Caki2 (cell line): ENCODE measurements around the gene ITGAD. TPM values are rescaled to one million over a fixed set of nuclear protein-coding genes. Genes with fewer than 3 reads are reported as not detected.

Experiments
- DNase-seq: peaks from one replicate; pipeline ENCODE4 v3.0.0-alpha.2; 2015; ENCODE audit warnings: low read depth
- in situ Hi-C: cut with HindIII; loops from 2 replicates; pipeline ENCODE4 v1.10.0; 2016; ENCODE audit warnings: low sequenced_read_pairs, low pct_unique_long_range_greater_than_20kb, mixed read lengths
- total RNA-seq: library from RNA; depleted of rRNA; stranded (reverse); fragments of >200 nt; shearing (Covaris generic); gene quantifications from 2 replicates; pipeline ENCODE4 v1.2.3, GENCODE V29; 2014; ENCODE audit warnings: low replicate concordance

The ITGAD gene
- total RNA-seq, 1 experiment from 2014 or later: not detected

DNA sequence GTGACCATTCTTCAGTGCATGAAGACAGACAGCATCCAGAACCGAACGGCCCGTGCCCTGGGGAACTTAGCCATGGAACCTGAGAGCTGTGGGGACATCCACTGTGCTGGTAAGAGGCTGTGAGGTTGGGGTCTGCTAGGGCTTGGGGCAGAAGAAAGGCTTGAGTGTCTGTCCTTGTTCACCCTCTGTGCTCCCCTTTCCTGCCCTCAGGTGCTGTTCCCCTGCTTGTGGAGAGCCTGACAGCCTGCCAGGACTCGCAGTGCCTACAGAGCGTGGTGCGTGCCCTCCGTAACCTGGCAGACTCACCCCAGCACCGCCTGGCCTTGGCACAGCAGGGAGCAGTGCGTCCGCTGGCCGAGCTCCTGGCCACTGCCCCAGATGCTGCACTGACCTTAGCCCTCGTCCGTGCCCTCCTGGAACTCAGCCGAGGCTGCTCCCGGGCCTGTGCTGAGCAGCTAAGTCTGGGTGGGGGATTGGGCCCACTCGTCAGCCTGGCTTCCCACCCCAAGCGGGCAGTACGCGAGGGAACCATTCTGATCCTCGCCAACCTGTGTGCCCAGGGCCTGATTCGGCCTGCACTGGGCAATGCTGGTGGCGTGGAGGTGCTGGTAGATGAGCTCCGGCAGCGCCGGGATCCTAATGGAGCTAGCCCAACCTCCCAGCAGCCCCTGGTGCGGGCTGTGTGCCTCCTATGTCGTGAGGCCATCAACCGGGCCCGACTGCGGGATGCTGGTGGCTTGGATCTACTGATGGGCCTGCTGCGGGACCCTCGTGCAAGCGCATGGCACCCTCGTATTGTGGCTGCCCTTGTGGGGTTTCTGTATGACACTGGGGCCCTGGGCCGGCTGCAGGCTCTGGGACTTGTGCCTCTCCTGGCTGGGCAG is 69.0 kb downstream of the ITGAD start:
- DNase-seq: no peak
- in situ Hi-C loops: no loop called here

GRCh38 chr16:31464348-31464769 is 71.2 kb downstream of the ITGAD start:
- no peak for DNase-seq
- in situ Hi-C loops: no loop called here

DNA sequence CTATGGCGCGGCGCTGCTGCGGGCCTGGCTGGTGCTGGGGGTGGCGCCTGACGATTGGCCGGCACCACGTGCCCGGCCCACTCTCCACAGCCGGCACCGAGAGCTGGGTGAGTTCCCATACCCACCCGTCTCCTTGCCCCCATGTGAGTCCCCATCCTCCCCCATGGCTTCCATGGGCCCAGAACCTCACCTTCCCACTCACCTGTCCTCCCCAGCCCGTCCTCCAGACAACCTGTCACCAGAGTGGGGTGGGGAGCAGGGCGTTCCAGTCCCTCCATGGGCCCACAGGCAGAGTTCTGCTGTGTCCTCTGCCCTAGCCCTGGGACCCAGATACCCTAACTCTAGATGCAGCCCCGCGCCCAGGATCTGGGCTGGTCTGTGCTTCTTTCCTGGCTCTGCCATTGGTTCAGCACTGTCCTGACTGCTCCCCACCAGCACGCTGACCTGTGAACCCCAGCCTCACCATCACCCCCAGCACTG is 71.7 kb downstream of the ITGAD start:
- in situ Hi-C loops: no loop called here

DNA sequence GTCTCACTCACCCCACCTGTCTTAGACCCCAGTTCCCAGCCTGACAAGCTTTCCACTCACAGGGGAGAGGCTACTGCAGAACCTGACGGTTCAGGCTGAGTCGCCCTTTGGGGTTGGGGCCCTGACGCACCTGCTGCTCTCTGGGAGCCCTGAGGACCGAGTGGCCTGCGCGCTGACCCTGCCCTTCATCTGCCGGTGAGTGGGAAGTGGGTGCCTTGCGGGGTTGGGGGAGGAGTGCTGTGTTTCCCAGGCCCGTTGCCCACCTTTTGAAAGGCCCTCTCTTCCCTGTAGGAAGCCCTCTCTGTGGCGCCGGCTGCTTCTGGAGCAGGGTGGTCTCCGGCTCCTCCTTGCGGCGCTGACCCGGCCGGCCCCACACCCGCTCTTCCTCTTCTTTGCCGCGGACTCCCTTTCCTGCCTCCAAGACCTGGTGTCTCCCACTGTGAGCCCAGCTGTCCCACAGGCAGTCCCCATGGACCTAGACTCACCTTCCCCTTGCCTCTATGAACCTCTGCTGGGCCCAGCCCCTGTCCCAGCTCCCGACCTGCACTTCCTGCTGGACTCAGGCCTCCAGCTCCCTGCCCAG is 72.7 kb downstream of the ITGAD start:
- DNase-seq: no peak
- in situ Hi-C loops: no loop called here

More for the DNA sequence above, 71.7 kb downstream of the ITGAD start:
- no peak for DNase-seq

DNA sequence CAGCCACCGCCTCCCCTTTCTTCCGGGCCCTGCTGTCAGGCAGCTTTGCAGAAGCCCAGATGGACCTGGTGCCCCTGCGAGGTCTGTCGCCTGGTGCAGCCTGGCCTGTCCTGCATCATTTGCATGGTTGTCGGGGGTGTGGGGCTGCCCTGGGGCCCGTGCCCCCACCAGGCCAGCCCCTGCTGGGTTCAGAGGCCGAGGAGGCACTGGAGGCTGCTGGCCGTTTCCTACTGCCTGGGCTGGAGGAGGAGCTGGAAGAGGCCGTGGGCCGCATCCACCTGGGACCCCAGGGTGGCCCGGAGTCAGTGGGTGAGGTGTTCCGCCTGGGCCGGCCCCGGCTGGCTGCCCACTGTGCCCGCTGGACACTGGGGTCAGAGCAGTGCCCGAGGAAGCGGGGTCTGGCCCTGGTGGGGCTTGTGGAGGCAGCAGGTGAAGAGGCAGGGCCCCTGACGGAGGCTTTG is 73.3 kb downstream of the ITGAD start:
- DNase-seq: no peak
- in situ Hi-C loops: no loop called here

DNA sequence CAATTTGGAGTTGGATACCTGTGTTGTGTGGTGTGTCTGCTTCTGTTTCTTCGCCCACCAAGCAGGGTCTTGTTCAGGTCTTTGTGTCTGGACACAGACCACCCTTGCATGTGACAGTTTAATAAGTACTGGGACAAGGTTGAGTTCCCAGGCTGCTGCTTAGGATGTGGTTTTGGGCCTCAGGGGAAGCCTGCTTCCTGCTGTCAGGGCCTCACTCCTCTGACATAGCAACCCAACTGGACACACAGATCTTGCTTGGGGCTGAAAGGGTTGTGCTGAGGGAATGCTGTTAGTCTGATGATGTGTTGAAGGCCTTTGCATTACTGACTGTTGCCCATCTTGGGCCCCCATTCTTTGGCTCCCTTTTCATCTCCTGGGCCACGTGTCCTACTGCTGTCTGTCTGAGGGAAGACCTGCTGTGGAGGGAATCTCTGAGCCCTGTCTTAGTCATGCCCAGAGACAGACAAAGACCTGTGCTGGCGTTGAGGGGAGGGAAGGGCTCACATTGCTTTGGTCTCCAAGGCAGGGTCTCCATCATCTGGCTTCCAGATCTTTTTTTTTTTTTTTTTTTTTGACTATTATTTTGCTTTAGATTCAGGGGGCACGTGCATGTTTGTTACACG is 74.1 kb downstream of the ITGAD start:
- in situ Hi-C loops: no loop called here
- no peak for DNase-seq

DNA sequence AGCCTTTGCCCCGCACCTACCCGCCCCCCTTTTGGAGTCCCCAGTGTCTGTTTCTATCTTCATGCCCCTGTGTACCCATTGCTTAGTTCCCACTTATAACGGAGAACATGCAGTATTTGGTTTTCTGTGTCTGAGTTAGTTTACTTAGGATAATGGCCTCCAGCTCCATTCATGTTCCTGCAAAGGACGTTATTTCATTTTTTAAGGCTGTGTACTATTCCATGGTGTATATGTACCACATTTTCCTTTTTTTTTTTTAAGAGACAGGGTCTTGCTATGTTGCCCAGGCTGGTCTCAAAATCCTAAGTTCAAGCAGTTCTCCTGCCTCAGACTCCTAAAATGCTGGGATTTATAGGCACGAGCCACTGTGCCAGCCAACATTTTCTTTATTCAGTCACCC is 74.7 kb downstream of the ITGAD start:
- in situ Hi-C loops: no loop called here
- DNase-seq: no peak

DNA sequence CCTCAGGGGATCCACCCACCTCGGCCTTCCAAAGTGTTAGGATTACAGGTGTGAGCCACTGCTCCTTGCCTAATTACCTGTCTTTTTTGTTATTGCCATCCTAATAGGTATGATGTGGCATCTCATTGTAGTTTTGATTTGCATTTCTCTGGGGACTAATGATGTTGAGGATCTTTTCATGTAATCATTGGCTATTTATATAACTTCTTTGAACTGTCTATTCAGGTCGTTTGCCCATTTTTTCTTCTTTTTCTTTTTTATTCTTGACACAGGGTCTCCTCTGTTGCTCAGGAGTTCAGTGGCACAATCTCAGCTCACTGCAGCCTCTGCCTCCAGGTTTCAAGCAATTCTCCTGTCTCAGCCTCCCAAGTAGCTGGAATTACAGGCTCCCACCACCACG is 77.5 kb downstream of the ITGAD start:
- no peak for DNase-seq
- in situ Hi-C loops: no loop called here

DNA sequence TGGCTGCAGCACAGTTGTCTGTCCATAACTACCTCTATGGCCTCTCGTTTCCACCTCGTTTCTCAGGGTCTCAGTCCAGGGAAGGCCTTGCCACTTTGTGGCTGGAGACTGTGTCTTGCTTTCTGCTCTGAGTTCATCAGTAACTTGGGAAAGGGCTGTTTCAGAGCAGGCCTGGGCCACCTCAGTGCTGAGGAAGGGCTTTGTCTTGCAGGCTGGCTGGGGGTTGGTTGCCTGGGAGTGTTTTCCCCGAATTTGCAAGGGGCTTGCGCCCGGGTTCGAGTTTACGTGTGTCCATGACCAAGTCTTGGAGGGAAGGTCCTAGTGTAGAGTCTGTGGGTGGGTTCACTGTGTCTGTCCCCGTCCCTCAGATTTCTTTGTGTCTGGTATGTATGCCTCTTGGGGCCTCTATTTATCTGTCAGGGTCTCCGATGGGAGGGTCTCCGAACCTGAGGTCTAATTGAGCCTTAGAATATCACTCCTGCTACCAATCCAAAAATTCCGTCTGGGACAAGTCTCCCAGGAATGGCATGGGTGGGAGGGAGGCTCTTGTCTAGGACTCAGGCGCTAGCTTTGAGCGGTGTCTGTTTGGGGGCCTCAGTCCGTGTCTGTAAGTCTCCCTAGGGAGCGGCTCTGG is 78.2 kb downstream of the ITGAD start:
- DNase-seq: no peak
- in situ Hi-C loops: no loop called here

- DNase-seq: peak; percentile 49
- in situ Hi-C loops: no loop called here
Measured at GRCh38 chr16:31471875-31472708, 79.0 kb downstream of the ITGAD start, which contains the start of gene TGFB1I1. Gene TGFB1I1, plus strand, starts transcription at chr16:31472152. Its CDS starts 37 bp downstream, at chr16:31472189.

DNA sequence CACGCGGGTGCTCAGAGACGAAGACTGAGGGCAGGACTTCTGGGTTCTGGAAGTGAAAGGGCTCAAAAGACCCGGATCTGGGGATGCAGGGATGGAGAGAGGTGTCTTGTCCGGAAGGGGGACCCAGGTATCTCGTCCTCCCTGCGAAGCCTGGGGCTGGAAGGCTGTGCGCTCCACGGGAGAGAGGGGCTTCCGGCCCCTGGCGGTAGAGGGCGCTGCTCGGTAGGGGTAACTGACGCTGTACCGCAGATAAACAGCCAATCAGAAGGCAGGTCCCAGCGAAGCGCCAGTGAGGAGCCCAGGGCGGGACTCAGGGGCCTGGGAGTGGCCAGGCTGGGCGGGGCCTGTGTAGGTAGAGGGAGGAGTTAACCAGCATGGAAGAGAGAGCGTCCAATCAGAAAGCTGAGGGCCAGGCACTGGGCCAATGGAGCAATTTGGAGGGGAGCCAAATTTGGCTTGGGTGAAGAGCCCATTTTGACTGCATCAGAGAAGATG is 79.6 kb downstream of the ITGAD start:
- DNase-seq: peak; percentile 89
- in situ Hi-C loops: no loop called here

DNA sequence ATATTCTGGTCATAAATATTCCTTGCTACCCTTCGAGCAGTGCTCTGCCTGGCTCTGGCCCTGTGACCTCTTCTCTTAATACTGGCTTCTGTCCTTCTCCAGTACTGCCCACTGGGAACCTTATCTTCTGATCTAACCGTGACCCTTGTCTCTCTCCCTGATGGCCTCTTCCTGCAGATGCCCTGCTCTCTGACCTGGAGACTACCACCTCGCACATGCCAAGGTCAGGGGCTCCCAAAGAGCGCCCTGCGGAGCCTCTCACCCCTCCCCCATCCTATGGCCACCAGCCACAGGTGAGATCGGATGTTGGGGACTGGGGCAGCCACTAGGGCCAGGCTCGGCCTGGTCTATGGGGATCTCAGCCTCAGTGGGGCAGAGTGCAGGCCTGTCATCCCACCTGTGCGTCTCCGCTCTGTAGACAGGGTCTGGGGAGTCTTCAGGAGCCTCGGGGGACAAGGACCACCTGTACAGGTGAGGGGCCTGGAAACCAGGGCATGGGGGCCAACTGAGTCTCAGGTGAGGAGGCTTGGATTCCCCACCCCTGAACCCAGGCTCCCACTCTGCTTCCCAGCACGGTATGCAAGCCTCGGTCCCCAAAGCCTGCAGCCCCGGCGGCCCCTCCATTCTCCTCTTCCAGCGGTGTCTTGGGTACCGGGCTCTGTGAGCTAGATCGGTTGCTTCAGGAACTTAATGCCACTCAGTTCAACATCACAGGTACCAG is 80.3 kb downstream of the ITGAD start:
- DNase-seq: no peak
- in situ Hi-C loops: no loop called here

DNA sequence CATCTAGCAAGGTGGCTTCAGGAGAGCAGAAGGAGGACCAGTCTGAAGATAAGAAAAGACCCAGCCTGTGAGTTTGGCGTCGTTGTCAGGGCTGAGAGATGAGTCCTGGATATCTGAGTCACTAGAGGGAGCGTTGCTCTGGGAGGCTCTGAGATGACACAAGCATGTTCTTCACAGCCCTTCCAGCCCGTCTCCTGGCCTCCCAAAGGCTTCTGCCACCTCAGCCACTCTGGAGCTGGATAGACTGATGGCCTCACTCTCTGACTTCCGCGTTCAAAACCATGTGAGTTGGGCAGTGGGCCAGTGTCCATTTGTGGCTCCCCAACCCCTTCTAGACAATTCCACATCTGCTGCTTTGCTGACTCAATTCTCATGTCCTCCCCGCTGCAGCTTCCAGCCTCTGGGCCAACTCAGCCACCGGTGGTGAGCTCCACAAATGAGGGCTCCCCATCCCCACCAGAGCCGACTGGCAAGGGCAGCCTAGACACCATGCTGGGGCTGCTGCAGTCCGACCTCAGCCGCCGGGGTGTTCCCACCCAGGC is 81.1 kb downstream of the ITGAD start:
- in situ Hi-C loops: no loop called here
- DNase-seq: no peak

GRCh38 chr16:31474773-31475738 is 81.9 kb downstream of the ITGAD start:
- in situ Hi-C loops: no loop called here
- no peak for DNase-seq

DNA sequence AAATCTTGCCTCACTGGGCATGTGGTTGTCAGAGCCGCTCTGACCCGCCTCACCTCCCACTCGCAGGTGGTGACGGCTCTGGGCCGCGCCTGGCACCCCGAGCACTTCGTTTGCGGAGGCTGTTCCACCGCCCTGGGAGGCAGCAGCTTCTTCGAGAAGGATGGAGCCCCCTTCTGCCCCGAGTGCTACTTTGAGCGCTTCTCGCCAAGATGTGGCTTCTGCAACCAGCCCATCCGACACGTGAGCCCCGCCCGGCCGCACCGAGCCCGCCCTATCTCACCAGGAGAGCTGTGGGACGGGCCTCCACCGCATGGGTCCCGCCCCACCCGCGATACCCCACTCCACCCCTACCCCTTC is 82.8 kb downstream of the ITGAD start:
- no peak for DNase-seq
- in situ Hi-C loops: no loop called here
